ENCODE data around the gene PPP2R5C. TPM values are rescaled to one million over a fixed set of nuclear protein-coding genes. Genes with fewer than 3 reads are reported as not detected.

PPP2R5C gene
- polyA plus RNA-seq, 4 donors, result 59.6 to 90.8 (median 74.2) TPM

GRCh38 chr14:101920271-101920670, 158.8 kb downstream of the PPP2R5C start:
- no peak for DNase-seq
- FAIRE-seq, result no peak
- H3K36me3 ChIP-seq (ENCODE audit: control insufficient read depth in 3 of 3, insufficient read depth in 2 of 3, low read depth in 1 of 3, low read length in 3 of 3), result peaks cover 2 to 57% (median 9%) of the 10 kb centered on the region in 3 donors
- no peak overlapping the region for H3K4me3 ChIP-seq (ENCODE audit: low read depth in 1 of 3, low read length in 3 of 3)
- 88 to 92% (median 88%) methylated on average over 4 of the region's 4 CpGs for WGBS, 3 donors
- no peaks in the 10 kb centered on the region for H3K9me3 ChIP-seq (ENCODE audit: control insufficient read depth in 2 of 2, insufficient read depth in 1 of 2, low read depth in 1 of 2, low read length in 1 of 2)
- no peaks in the 10 kb centered on the region for H3K27me3 ChIP-seq (ENCODE audit: control insufficient read depth in 3 of 3, insufficient read depth in 3 of 3, low read length in 3 of 3)
- H3K4me1 ChIP-seq (ENCODE audit: control insufficient read depth in 3 of 3, insufficient read depth in 2 of 3, low read depth in 1 of 3, low read length in 2 of 3), result no peaks in the 10 kb centered on the region
- H3K27ac ChIP-seq (ENCODE audit: low read depth in 1 of 3, low read length in 2 of 3), result no peak overlapping the region

GRCh38 chr14:101922866-101923265, 161.4 kb downstream of the PPP2R5C start:
- DNase-seq (no peak), FAIRE-seq (no peak)
- H3K4me1 ChIP-seq (ENCODE audit: control insufficient read depth in 3 of 3, insufficient read depth in 2 of 3, low read depth in 1 of 3, low read length in 2 of 3), result no peaks in the 10 kb centered on the region
- H3K27me3 ChIP-seq (ENCODE audit: control insufficient read depth in 3 of 3, insufficient read depth in 3 of 3, low read length in 3 of 3), result no peaks in the 10 kb centered on the region
- no peak overlapping the region for H3K27ac ChIP-seq (ENCODE audit: low read depth in 1 of 3, low read length in 2 of 3)
- H3K9me3 ChIP-seq (ENCODE audit: control insufficient read depth in 2 of 2, insufficient read depth in 1 of 2, low read depth in 1 of 2, low read length in 1 of 2), result no peaks in the 10 kb centered on the region
- 90 to 93% (median 93%) methylated on average over 7 of the region's 7 CpGs for WGBS, 3 donors
- H3K4me3 ChIP-seq (ENCODE audit: low read depth in 1 of 3, low read length in 3 of 3), result no peak overlapping the region
- H3K36me3 ChIP-seq (ENCODE audit: control insufficient read depth in 3 of 3, insufficient read depth in 2 of 3, low read depth in 1 of 3, low read length in 3 of 3), result peaks cover 2 to 44% (median 10%) of the 10 kb centered on the region in 3 donors

- Histone ChIP-seq H3K4me3 (ENCODE audit: low read depth in 1 of 3, low read length in 3 of 3) (no peak overlapping the region), H3K4me1 (ENCODE audit: control insufficient read depth in 3 of 3, insufficient read depth in 2 of 3, low read depth in 1 of 3, low read length in 2 of 3) (no peaks in the 10 kb centered on the region), H3K9me3 (ENCODE audit: control insufficient read depth in 2 of 2, insufficient read depth in 1 of 2, low read depth in 1 of 2, low read length in 1 of 2) (no peaks in the 10 kb centered on the region), H3K27ac (ENCODE audit: low read depth in 1 of 3, low read length in 2 of 3) (no peak overlapping the region), H3K27me3 (ENCODE audit: control insufficient read depth in 3 of 3, insufficient read depth in 3 of 3, low read length in 3 of 3) (no peaks in the 10 kb centered on the region), H3K36me3 (ENCODE audit: control insufficient read depth in 3 of 3, insufficient read depth in 2 of 3, low read depth in 1 of 3, low read length in 3 of 3) (peaks cover 0 to 51% (median 7%) of the 10 kb centered on the region in 3 donors)
- no peak for FAIRE-seq
- 97% methylated on average over 27 to 33 of the region's 33 CpGs for WGBS, 3 donors
- DNase-seq, result no peak
These were observed 163.6 kb downstream of the PPP2R5C start for GRCh38 chr14:101925152-101925551.

DNA sequence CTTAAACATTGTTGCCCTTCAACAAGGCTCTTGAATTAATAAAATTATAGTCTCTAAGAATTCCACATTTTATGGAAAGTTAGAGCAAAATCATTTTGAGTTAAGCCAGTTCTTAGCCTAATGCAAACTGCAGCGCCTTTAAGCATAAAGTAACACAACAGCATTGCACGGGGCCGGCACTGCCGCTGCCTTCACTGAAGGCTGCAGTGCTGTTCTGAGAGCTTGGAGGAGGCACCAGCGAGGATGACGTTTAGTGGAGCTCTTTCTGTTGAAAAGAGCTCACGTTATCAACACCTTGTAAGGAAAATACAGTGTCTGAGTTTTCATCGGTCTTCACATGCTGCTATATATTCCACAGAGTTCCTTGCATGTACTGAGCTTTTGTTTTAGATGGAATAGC, 164.6 kb downstream of the PPP2R5C start:
- Histone ChIP-seq H3K9me3 (ENCODE audit: control insufficient read depth in 2 of 2, insufficient read depth in 1 of 2, low read depth in 1 of 2, low read length in 1 of 2) (no peaks in the 10 kb centered on the region), H3K4me3 (ENCODE audit: low read depth in 1 of 3, low read length in 3 of 3) (no peak overlapping the region), H3K4me1 (ENCODE audit: control insufficient read depth in 3 of 3, insufficient read depth in 2 of 3, low read depth in 1 of 3, low read length in 2 of 3) (no peaks in the 10 kb centered on the region), H3K36me3 (ENCODE audit: control insufficient read depth in 3 of 3, insufficient read depth in 2 of 3, low read depth in 1 of 3, low read length in 3 of 3) (peaks cover 0 to 46% (median 7%) of the 10 kb centered on the region in 3 donors), H3K27ac (ENCODE audit: low read depth in 1 of 3, low read length in 2 of 3) (no peak overlapping the region), H3K27me3 (ENCODE audit: control insufficient read depth in 3 of 3, insufficient read depth in 3 of 3, low read length in 3 of 3) (no peaks in the 10 kb centered on the region)
- DNase-seq (no peak), FAIRE-seq (no peak)
- 87 to 93% (median 91%) methylated on average over 8 of the region's 8 CpGs for WGBS, 3 donors

DNA sequence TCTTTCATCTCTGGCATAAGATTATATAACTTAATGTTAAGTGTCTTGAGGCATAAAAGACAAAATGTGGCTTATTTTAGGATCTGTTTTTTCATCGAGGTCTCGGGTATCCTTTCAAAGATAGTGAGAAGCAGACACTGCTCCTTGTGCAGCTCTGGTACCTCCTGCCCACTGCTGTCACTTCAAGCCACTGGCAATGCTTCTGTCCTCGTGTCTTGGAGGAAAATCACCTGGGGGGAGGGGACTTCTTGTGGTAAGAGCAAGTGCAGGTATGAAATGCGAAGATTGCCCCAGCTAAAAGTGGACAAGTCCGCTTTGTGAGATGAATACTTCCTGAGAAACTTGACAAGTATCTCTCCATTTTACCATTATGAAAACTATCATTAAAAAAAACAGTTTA, 165.1 kb downstream of the PPP2R5C start:
- Histone ChIP-seq H3K9me3 (ENCODE audit: control insufficient read depth in 2 of 2, insufficient read depth in 1 of 2, low read depth in 1 of 2, low read length in 1 of 2) (no peaks in the 10 kb centered on the region), H3K27me3 (ENCODE audit: control insufficient read depth in 3 of 3, insufficient read depth in 3 of 3, low read length in 3 of 3) (no peaks in the 10 kb centered on the region), H3K4me1 (ENCODE audit: control insufficient read depth in 3 of 3, insufficient read depth in 2 of 3, low read depth in 1 of 3, low read length in 2 of 3) (no peaks in the 10 kb centered on the region), H3K4me3 (ENCODE audit: low read depth in 1 of 3, low read length in 3 of 3) (no peak overlapping the region), H3K36me3 (ENCODE audit: control insufficient read depth in 3 of 3, insufficient read depth in 2 of 3, low read depth in 1 of 3, low read length in 3 of 3) (peaks cover 0 to 43% (median 7%) of the 10 kb centered on the region in 3 donors), H3K27ac (ENCODE audit: low read depth in 1 of 3, low read length in 2 of 3) (peak overlapping the region in 1 of 3 donors; percentile 7)
- WGBS, 3 donors, result 76 to 85% (median 79%) methylated on average over 5 of the region's 5 CpGs
- FAIRE-seq (no peak), DNase-seq (no peak)

- Histone ChIP-seq H3K4me1 (ENCODE audit: control insufficient read depth in 3 of 3, insufficient read depth in 2 of 3, low read depth in 1 of 3, low read length in 2 of 3) (peaks cover 0 to under 1% (median 0%) of the 10 kb centered on the region in 3 donors), H3K36me3 (ENCODE audit: control insufficient read depth in 3 of 3, insufficient read depth in 2 of 3, low read depth in 1 of 3, low read length in 3 of 3) (peaks cover 0 to 34% (median 7%) of the 10 kb centered on the region in 3 donors), H3K4me3 (ENCODE audit: low read depth in 1 of 3, low read length in 3 of 3) (no peak overlapping the region), H3K27ac (ENCODE audit: low read depth in 1 of 3, low read length in 2 of 3) (no peak overlapping the region), H3K9me3 (ENCODE audit: control insufficient read depth in 2 of 2, insufficient read depth in 1 of 2, low read depth in 1 of 2, low read length in 1 of 2) (no peaks in the 10 kb centered on the region), H3K27me3 (ENCODE audit: control insufficient read depth in 3 of 3, insufficient read depth in 3 of 3, low read length in 3 of 3) (no peaks in the 10 kb centered on the region)
- WGBS, 3 donors, result 42 to 73% (median 56%) methylated on average over 10 of the region's 10 CpGs
- DNase-seq (peak in 1 of 2 donors; percentile 30), FAIRE-seq (no peak)
These were observed 166.3 kb downstream of the PPP2R5C start for GRCh38 chr14:101927859-101928258.

GRCh38 chr14:101928415-101928841, 166.9 kb downstream of the PPP2R5C start:
- FAIRE-seq (no peak), DNase-seq (no peak)
- WGBS, 3 donors, result 88 to 93% (median 91%) methylated on average over 24 of the region's 24 CpGs
- Histone ChIP-seq H3K4me1 (ENCODE audit: control insufficient read depth in 3 of 3, insufficient read depth in 2 of 3, low read depth in 1 of 3, low read length in 2 of 3) (peaks cover 0 to 5% (median 0%) of the 10 kb centered on the region in 3 donors), H3K36me3 (ENCODE audit: control insufficient read depth in 3 of 3, insufficient read depth in 2 of 3, low read depth in 1 of 3, low read length in 3 of 3) (peaks cover 0 to 33% (median 7%) of the 10 kb centered on the region in 3 donors), H3K27ac (ENCODE audit: low read depth in 1 of 3, low read length in 2 of 3) (peak overlapping the region in 1 of 3 donors; percentile 85), H3K4me3 (ENCODE audit: low read depth in 1 of 3, low read length in 3 of 3) (no peak overlapping the region), H3K27me3 (ENCODE audit: control insufficient read depth in 3 of 3, insufficient read depth in 3 of 3, low read length in 3 of 3) (no peaks in the 10 kb centered on the region), H3K9me3 (ENCODE audit: control insufficient read depth in 2 of 2, insufficient read depth in 1 of 2, low read depth in 1 of 2, low read length in 1 of 2) (no peaks in the 10 kb centered on the region)

DNA sequence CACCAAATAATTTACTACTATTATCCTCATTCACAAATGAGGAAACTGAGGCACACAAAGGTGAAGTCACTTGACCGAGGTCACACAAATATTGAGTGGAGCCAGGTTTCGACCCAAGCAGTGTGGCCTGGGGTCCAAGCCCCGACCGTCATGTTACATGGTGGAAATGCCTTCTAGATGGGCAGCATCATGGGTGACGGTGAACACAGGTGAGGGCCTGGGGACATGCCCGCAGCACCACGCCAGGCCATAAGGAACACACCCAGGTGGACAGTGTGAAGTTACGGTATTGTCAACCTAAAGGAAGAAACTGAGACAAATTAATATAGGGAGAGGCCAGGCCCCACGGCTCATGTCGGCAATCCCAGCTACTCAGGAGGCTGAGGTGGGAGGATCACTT, 167.6 kb downstream of the PPP2R5C start:
- no peaks in the 10 kb centered on the region for H3K27me3 ChIP-seq (ENCODE audit: control insufficient read depth in 3 of 3, insufficient read depth in 3 of 3, low read length in 3 of 3)
- peaks cover 0 to 33% (median 7%) of the 10 kb centered on the region in 3 donors for H3K36me3 ChIP-seq (ENCODE audit: control insufficient read depth in 3 of 3, insufficient read depth in 2 of 3, low read depth in 1 of 3, low read length in 3 of 3)
- no peak for DNase-seq
- FAIRE-seq, result no peak
- H3K4me1 ChIP-seq (ENCODE audit: control insufficient read depth in 3 of 3, insufficient read depth in 2 of 3, low read depth in 1 of 3, low read length in 2 of 3), result peaks cover 0 to 5% (median 0%) of the 10 kb centered on the region in 3 donors
- no peaks in the 10 kb centered on the region for H3K9me3 ChIP-seq (ENCODE audit: control insufficient read depth in 2 of 2, insufficient read depth in 1 of 2, low read depth in 1 of 2, low read length in 1 of 2)
- H3K4me3 ChIP-seq (ENCODE audit: low read depth in 1 of 3, low read length in 3 of 3), result no peak overlapping the region
- H3K27ac ChIP-seq (ENCODE audit: low read depth in 1 of 3, low read length in 2 of 3), result no peak overlapping the region
- WGBS, 3 donors, result 96 to 98% (median 98%) methylated on average over 10 of the region's 10 CpGs

GRCh38 chr14:101929946-101930345, 168.4 kb downstream of the PPP2R5C start:
- no peak overlapping the region for H3K4me3 ChIP-seq (ENCODE audit: low read depth in 1 of 3, low read length in 3 of 3)
- no peak for DNase-seq
- H3K9me3 ChIP-seq (ENCODE audit: control insufficient read depth in 2 of 2, insufficient read depth in 1 of 2, low read depth in 1 of 2, low read length in 1 of 2), result no peaks in the 10 kb centered on the region

More at GRCh38 chr14:101929946-101930345, 168.4 kb downstream of the PPP2R5C start:
- Histone ChIP-seq H3K4me1 (ENCODE audit: control insufficient read depth in 3 of 3, insufficient read depth in 2 of 3, low read depth in 1 of 3, low read length in 2 of 3) (peaks cover 0 to 5% (median 0%) of the 10 kb centered on the region in 3 donors), H3K36me3 (ENCODE audit: control insufficient read depth in 3 of 3, insufficient read depth in 2 of 3, low read depth in 1 of 3, low read length in 3 of 3) (peaks cover 0 to 30% (median 5%) of the 10 kb centered on the region in 3 donors), H3K27ac (ENCODE audit: low read depth in 1 of 3, low read length in 2 of 3) (no peak overlapping the region), H3K27me3 (ENCODE audit: control insufficient read depth in 3 of 3, insufficient read depth in 3 of 3, low read length in 3 of 3) (no peaks in the 10 kb centered on the region)
- no peak for FAIRE-seq
- 81 to 93% (median 91%) methylated on average over 9 of the region's 9 CpGs for WGBS, 3 donors
